Fibroblast of skin of back (primary cell): ENCODE measurements around the gene DDX53.

Experiments used
- DNase-seq: peaks from one replicate; pipeline ENCODE4 v3.0.0-alpha.2; 2013

Gene DDX53

GRCh38 chrX:23052324-23052723 lies 52.6 kb downstream of the DDX53 start:
- DNase-seq: no peak
